ENCODE results near the gene MT4.

DNA sequence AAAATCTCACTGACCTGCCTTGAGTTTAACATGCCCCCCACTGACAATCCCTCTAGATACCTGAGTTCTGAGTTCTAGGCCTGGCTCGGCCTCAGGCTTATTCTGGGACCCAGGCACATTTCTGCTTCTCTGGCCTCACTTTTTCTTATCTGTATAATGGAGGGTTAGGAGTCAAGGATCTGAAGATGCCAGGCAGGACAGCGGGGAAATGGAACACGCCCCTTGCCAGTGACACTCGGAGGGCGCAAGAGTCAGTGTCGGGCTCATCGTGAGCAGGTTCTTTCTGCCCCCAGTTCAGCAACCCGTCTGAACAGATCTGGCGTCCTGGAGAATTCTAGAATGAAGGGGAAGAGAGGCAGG, 23.9 kb downstream of the MT4 start:
- no peak for TF ChIP-seq POLR2A (IDR thresholded peaks at IDR 0.05; ENCODE audit: low read length)
- TF ChIP-seq GATA1 (IDR thresholded peaks at IDR 0.05; ENCODE audit: low read depth, low read length): no peak
